Liver (tissue), 9 donors: ENCODE data around the gene ZNF831. TPM values are rescaled to one million over a fixed set of nuclear protein-coding genes. Genes with fewer than 3 reads are reported as not detected.

Experiments used
- DNase-seq: peaks from one replicate; pipeline ENCODE4 v3.0.0-alpha.2; 2017; ENCODE audit warnings: low spot score
- H3K27ac ChIP-seq, 2 donors: one replicate each; pipeline ENCODE4 v1.7.0; 2013; ENCODE audit warnings: inconsistent platforms in 2 of 2, low read length in 2 of 2, control low read depth in 1 of 2, low read depth in 1 of 2, mild to moderate bottlenecking in 1 of 2
- H3K27me3 ChIP-seq, 4 donors: one replicate each; pipeline versions ENCODE4 v1.6.1 to v1.7.0; 2013; ENCODE audit warnings: low read length in 3 of 4, inconsistent platforms in 1 of 4, mild to moderate bottlenecking in 1 of 4, moderate library complexity in 1 of 4; ENCODE audit not compliant: control insufficient read depth in 4 of 4, insufficient read depth in 4 of 4
- H3K36me3 ChIP-seq, 4 donors: one replicate each; pipeline versions ENCODE4 v1.6.1 to v1.7.0; 2013; ENCODE audit warnings: low read length in 3 of 4, mild to moderate bottlenecking in 3 of 4, low read depth in 1 of 4, moderate library complexity in 1 of 4; ENCODE audit not compliant: control insufficient read depth in 4 of 4, insufficient read depth in 3 of 4
- H3K4me1 ChIP-seq, 4 donors: one replicate each; pipeline versions ENCODE4 v1.6.1 to v1.7.0; 2013; ENCODE audit warnings: low read length in 3 of 4, mild to moderate bottlenecking in 3 of 4, moderate library complexity in 1 of 4; ENCODE audit not compliant: control insufficient read depth in 4 of 4, insufficient read depth in 4 of 4
- H3K4me3 ChIP-seq, 3 donors: one replicate each; pipeline versions ENCODE4 v1.6.1 to v1.7.0; 2013; ENCODE audit warnings: low read length in 3 of 3, control low read depth in 1 of 3, low read depth in 1 of 3, mild to moderate bottlenecking in 1 of 3
- H3K9ac ChIP-seq, 2 donors: one replicate each; pipeline ENCODE4 v1.7.0; 2013; ENCODE audit warnings: low read length in 2 of 2, mild to moderate bottlenecking in 2 of 2, moderate library complexity in 2 of 2, control low read depth in 1 of 2, low read depth in 1 of 2
- H3K9me3 ChIP-seq, 4 donors: one replicate each; pipeline versions ENCODE4 v1.6.1 to v1.7.0; 2013; ENCODE audit warnings: low read length in 3 of 4; ENCODE audit not compliant: control insufficient read depth in 4 of 4
- ATF3 ChIP-seq: IDR thresholded peaks from 2 replicates; pipeline ENCODE4 v1.6.1; 2016; ENCODE audit warnings: antibody characterized with exemption
- CTCF ChIP-seq: fragments of 150-350 bp; IDR thresholded peaks from 2 replicates; pipeline ENCODE4 v1.5.1; 2017; ENCODE audit warnings: improper control_type of control experiment, low read depth, low read length; ENCODE audit not compliant: missing input control
- EGR1 ChIP-seq, 2 donors: IDR thresholded peaks; 2 replicates each; pipeline ENCODE4 v1.6.1; 2016 to 2018; ENCODE audit warnings: antibody characterized with exemption in 2 of 2, low read depth in 2 of 2
- FOXA1 ChIP-seq: IDR thresholded peaks from 2 replicates; pipeline ENCODE4 v1.6.1; 2016; ENCODE audit warnings: antibody characterized with exemption
- FOXA2 ChIP-seq: IDR thresholded peaks from 2 replicates; pipeline ENCODE4 v1.6.1; 2016; ENCODE audit warnings: antibody characterized with exemption
- GABPA ChIP-seq, 2 donors: IDR thresholded peaks in 1 of 2; conservative IDR thresholded peaks in 1 of 2; 2 replicates each; pipeline ENCODE4 v1.6.1; 2016; ENCODE audit warnings: antibody characterized with exemption in 2 of 2, mild to moderate bottlenecking in 1 of 2, moderate library complexity in 1 of 2
- HNF4A ChIP-seq, 2 donors: conservative IDR thresholded peaks; 2 replicates each; pipeline ENCODE4 v1.6.1; 2016; ENCODE audit warnings: antibody characterized with exemption in 2 of 2, mild to moderate bottlenecking in 2 of 2
- HNF4G ChIP-seq: IDR thresholded peaks from 2 replicates; pipeline ENCODE4 v1.6.1; 2016; ENCODE audit warnings: antibody characterized with exemption
- JUND ChIP-seq, 2 donors: IDR thresholded peaks; 2 replicates each; pipeline ENCODE4 v1.6.1; 2016; ENCODE audit warnings: antibody characterized with exemption in 2 of 2
- MAX ChIP-seq: IDR thresholded peaks from 2 replicates; pipeline ENCODE4 v1.6.1; 2016; ENCODE audit warnings: antibody characterized with exemption
- NR2F2 ChIP-seq: IDR thresholded peaks from 2 replicates; pipeline ENCODE4 v1.6.1; 2016; ENCODE audit warnings: antibody characterized with exemption
- RAD21 ChIP-seq, 2 donors: IDR thresholded peaks; 2 replicates each; pipeline ENCODE4 v1.6.1; 2016; ENCODE audit warnings: antibody characterized with exemption in 2 of 2, mild to moderate bottlenecking in 2 of 2
- REST ChIP-seq: IDR thresholded peaks from 2 replicates; pipeline ENCODE4 v1.6.1; 2016; ENCODE audit warnings: antibody characterized with exemption, mild to moderate bottlenecking
- RXRA ChIP-seq, 2 donors: IDR thresholded peaks; 2 replicates each; pipeline ENCODE4 v1.6.1; 2017 to 2018; ENCODE audit warnings: antibody characterized with exemption in 2 of 2, mild to moderate bottlenecking in 1 of 2
- SP1 ChIP-seq: IDR thresholded peaks from 2 replicates; pipeline ENCODE4 v1.6.1; 2018; ENCODE audit warnings: antibody characterized with exemption, mild to moderate bottlenecking
- TAF1 ChIP-seq: conservative IDR thresholded peaks from 2 replicates; pipeline ENCODE4 v1.6.1; 2016; ENCODE audit warnings: antibody characterized with exemption, mild to moderate bottlenecking
- YY1 ChIP-seq: IDR thresholded peaks from 2 replicates; pipeline ENCODE4 v1.6.1; 2016; ENCODE audit warnings: antibody characterized with exemption, mild to moderate bottlenecking
- WGBS: extraction: QIAGEN DNeasy Blood & Tissue Kit; methylation state at CpG from one replicate; pipeline ENCODE4 v1.1.7; 2013; 5-methylcytosine and 5-hydroxymethylcytosine counted together
- polyA plus RNA-seq, 2 donors: library from polyadenylated mRNA; stranded (reverse) in 1 of 2; unstranded in 1 of 2; fragments of 200-250 nt in 1 of 2; fragments of >200 nt in 1 of 2; fragmentation: Nextera tagmentation in 1 of 2; extraction: Ambion mirVana in 1 of 2; gene quantifications; one replicate each; pipeline versions ENCODE4 v1.2.1 to v1.2.3, GENCODE V29; 2013 to 2015
- total RNA-seq, 2 donors: library from RNA; depleted of rRNA; stranded (reverse); fragments of >200 nt; gene quantifications; one replicate each; pipeline ENCODE4 v1.2.3, GENCODE V29; 2014
- donor health status: healthy.
- donor health status: healthy.
- donor health status: healthy.
- donor health status: healthy.
- donor health status: healthy.

The ZNF831 gene
- total and polyA plus RNA-seq, 4 donors = 0.06 to 0.75 (median 0.13) TPM

- Histone ChIP-seq H3K9ac (no peak overlapping the region), H3K27ac (no peak overlapping the region), H3K9me3 (no peaks in the 10 kb centered on the region), H3K4me1 (no peaks in the 10 kb centered on the region), H3K4me3 (no peak overlapping the region), H3K36me3 (peaks cover 0 to 1% (median 0%) of the 10 kb centered on the region in 4 donors), H3K27me3 (peaks cover 0 to 2% (median under 1%) of the 10 kb centered on the region in 4 donors)
- TF ChIP-seq GABPA (IDR thresholded peaks at IDR 0.05 in 1 of 2, conservative IDR thresholded peaks at IDR 0.05 in 1 of 2) (no peak), NR2F2 (no peak), CTCF (no peak), HNF4A (conservative IDR thresholded peaks at IDR 0.05) (no peak), ATF3 (no peak), FOXA2 (no peak), JUND (IDR thresholded peaks at IDR 0.05) (no peak), REST (no peak), HNF4G (no peak), RAD21 (IDR thresholded peaks at IDR 0.05) (no peak), YY1 (no peak), SP1 (no peak), MAX (no peak), FOXA1 (no peak), EGR1 (IDR thresholded peaks at IDR 0.05; ENCODE audit: low read depth in 2 of 2) (no peak), RXRA (IDR thresholded peaks at IDR 0.05) (no peak), TAF1 (no peak)
- 64% methylated on average over 11 of the region's 11 CpGs for WGBS
- DNase-seq = no peak
These were observed 51.3 kb downstream of the ZNF831 start for GRCh38 chr20:59214606-59215547.

GRCh38 chr20:59217173-59217572 is 53.6 kb downstream of the ZNF831 start:
- WGBS = 68% methylated on average over 1 of the region's 1 CpG
- TF ChIP-seq RXRA (IDR thresholded peaks at IDR 0.05) (no peak), FOXA1 (no peak)
- no peak overlapping the region for H3K27ac ChIP-seq

More at GRCh38 chr20:59217173-59217572, 53.6 kb downstream of the ZNF831 start:
- Histone ChIP-seq H3K9ac (no peak overlapping the region), H3K9me3 (no peaks in the 10 kb centered on the region), H3K27me3 (peaks cover 0 to 7% (median 1%) of the 10 kb centered on the region in 4 donors), H3K4me1 (peaks cover 0 to 4% (median under 1%) of the 10 kb centered on the region in 4 donors), H3K36me3 (peaks cover 0 to 1% (median 0%) of the 10 kb centered on the region in 4 donors), H3K4me3 (no peak overlapping the region)
- no peak for DNase-seq
